GM12865 (cell line): Measurements from ENCODE around the gene ROS1.

Experiments
- DNase-seq: peaks from one replicate; pipeline ENCODE4 v3.0.0; 2010; ENCODE audit warnings: low read depth
- H3K4me3 ChIP-seq: 2 replicates; pipeline ENCODE4 v1.5.1; 2011; ENCODE audit warnings: mild to moderate bottlenecking, low read depth, low read length, control low read depth
- CTCF ChIP-seq: IDR thresholded peaks from 2 replicates; pipeline ENCODE4 v1.5.1; 2011; ENCODE audit warnings: low read length, control low read depth, low read depth, inconsistent platforms; ENCODE audit not compliant: insufficient read depth; ENCODE audit errors: missing control alignments

Gene ROS1

GRCh38 chr6:117275711-117276110, 150.0 kb downstream of the ROS1 start:
- TF ChIP-seq CTCF: no peak

GRCh38 chr6:117275205-117275604, 150.5 kb downstream of the ROS1 start:
- no peak overlapping the region for H3K4me3 ChIP-seq
- no peak for TF ChIP-seq CTCF
- no peak for DNase-seq

More at GRCh38 chr6:117275711-117276110, 150.0 kb downstream of the ROS1 start:
- H3K4me3 ChIP-seq: no peak overlapping the region
- DNase-seq: no peak

- no peak overlapping the region for H3K4me3 ChIP-seq
- no peak for TF ChIP-seq CTCF
- DNase-seq: no peak
These were observed 152.9 kb downstream of the ROS1 start for GRCh38 chr6:117272891-117273290.

GRCh38 chr6:117272032-117272866, 153.5 kb downstream of the ROS1 start:
- no peak for DNase-seq
- TF ChIP-seq CTCF: no peak
- H3K4me3 ChIP-seq: no peak overlapping the region

- DNase-seq: no peak
- TF ChIP-seq CTCF: no peak
- no peak overlapping the region for H3K4me3 ChIP-seq
These were observed 154.8 kb downstream of the ROS1 start for GRCh38 chr6:117270843-117271507.

GRCh38 chr6:117270055-117270842, 155.5 kb downstream of the ROS1 start:
- no peak for DNase-seq
- H3K4me3 ChIP-seq: no peak overlapping the region
- no peak for TF ChIP-seq CTCF
